ENCODE measurements around the gene SF3B1.

GRCh38 chr2:197369933-197370320, 64.9 kb downstream of the SF3B1 start:
- TF ChIP-seq CTCF (IDR thresholded peaks at IDR 0.05): no peak
- TF ChIP-seq POLR2A (IDR thresholded peaks at IDR 0.05): no peak
